Thyroid gland (tissue), 4 donors: Measurements from ENCODE around the gene SEH1L. TPM values are rescaled to one million over a fixed set of nuclear protein-coding genes. Genes with fewer than 3 reads are reported as not detected.

Experiments used
- DNase-seq, 2 donors: peaks; one replicate each; pipeline ENCODE4 v3.0.0-alpha.2; 2019
- H3K27ac ChIP-seq, 3 donors: fragments of 200-600 bp; sonication (generic); 1 replicate in 2 of 3; 2 replicates in 1 of 3; pipeline ENCODE4 v1.5.1; 2016 to 2019; ENCODE audit warnings: mild to moderate bottlenecking in 1 of 3, moderate library complexity in 1 of 3
- H3K27me3 ChIP-seq: fragments of 200-600 bp; sonication (generic); one replicate; pipeline ENCODE4 v1.5.1; 2019
- H3K36me3 ChIP-seq, 2 donors: fragments of 200-600 bp; sonication (generic); one replicate each; pipeline ENCODE4 v1.5.1; 2016 to 2019
- H3K4me1 ChIP-seq, 2 donors: fragments of 200-600 bp; sonication (generic); one replicate each; pipeline ENCODE4 v1.5.1; 2017 to 2019
- H3K4me3 ChIP-seq, 3 donors: fragments of 200-600 bp; sonication (generic); replicated peaks in 1 of 3; 1 replicate in 2 of 3; 2 replicates in 1 of 3; pipeline ENCODE4 v1.5.1; 2016; ENCODE audit warnings: mild to moderate bottlenecking in 1 of 3
- H3K9me3 ChIP-seq: fragments of 200-600 bp; sonication (generic); one replicate; pipeline ENCODE4 v1.5.1; 2017
- CTCF ChIP-seq, 6 experiments: fragments of 200-600 bp in 3 of 6; fragments of 450-650 bp in 3 of 6; sonication (generic) in 3 of 6; IDR thresholded peaks; one replicate each; pipeline ENCODE4 v1.5.1; 2016 to 2019; ENCODE audit warnings: antibody characterized with exemption in 6 of 6, mild to moderate bottlenecking in 2 of 6, inconsistent platforms in 1 of 6, moderate library complexity in 1 of 6
- POLR2A ChIP-seq, 2 donors: fragments of 450-650 bp; IDR thresholded peaks; one replicate each; pipeline ENCODE4 v1.6.1; 2017; ENCODE audit warnings: antibody characterized with exemption in 2 of 2, mild to moderate bottlenecking in 2 of 2, moderate library complexity in 1 of 2
- WGBS, 2 donors: methylation state at CpG; one replicate each; pipeline ENCODE4 v1.1.5; 2017; 5-methylcytosine and 5-hydroxymethylcytosine counted together
- intact Hi-C: fragments of 100-400 bp; cut with DNase I; formaldehyde crosslinking; loops from one replicate; pipeline ENCODE4 v1.15.1; 2023
- total RNA-seq, 4 donors: library from RNA; depleted of rRNA; stranded (reverse); fragments of >200 nt; gene quantifications; one replicate each; pipeline ENCODE4 v1.2.3, GENCODE V29; 2016

SEH1L gene
- total RNA-seq, 4 donors from 2014 or later, result 26.8 to 48.6 (median 34.9) TPM

DNA sequence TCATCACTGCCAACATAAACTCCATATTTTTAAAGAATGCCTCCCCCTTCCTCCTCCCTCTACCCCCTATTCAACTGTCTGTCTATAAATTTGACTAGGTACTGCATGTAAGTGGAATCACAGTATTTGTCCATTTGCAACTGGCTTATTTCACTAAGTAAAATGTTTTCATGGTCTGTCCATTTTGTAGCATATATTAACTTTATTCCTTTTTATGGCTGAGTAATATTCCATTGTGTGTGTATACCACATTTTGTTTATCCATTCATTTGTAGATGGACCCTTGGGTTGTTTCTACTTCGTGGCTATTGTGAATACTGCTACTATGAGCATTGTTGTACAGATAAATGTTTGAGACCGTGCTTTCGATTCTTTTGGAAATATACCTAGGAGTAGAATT, 10.7 kb downstream of the SEH1L start:
- no peak for DNase-seq
- H3K4me3 ChIP-seq, result no peak overlapping the region
- H3K4me1 ChIP-seq, result no peaks in the 10 kb centered on the region
- intact Hi-C loops, result no loop called here
- peaks cover 11 to 18% of the 10 kb centered on the region in 2 donors for H3K36me3 ChIP-seq
- H3K27me3 ChIP-seq, result no peaks in the 10 kb centered on the region
- 96% methylated on average over 3 of the region's 3 CpGs for WGBS, 2 donors
- no peaks in the 10 kb centered on the region for H3K9me3 ChIP-seq
- no peak overlapping the region for H3K27ac ChIP-seq
- TF ChIP-seq POLR2A (IDR thresholded peaks at IDR 0.05) (no peak), CTCF (IDR thresholded peaks at IDR 0.05) (no peak)

GRCh38 chr18:12960395-12960794, 12.6 kb downstream of the SEH1L start:
- Histone ChIP-seq H3K4me3 (no peak overlapping the region), H3K27ac (no peak overlapping the region), H3K9me3 (no peaks in the 10 kb centered on the region), H3K4me1 (no peaks in the 10 kb centered on the region), H3K36me3 (peaks cover 14 to 21% of the 10 kb centered on the region in 2 donors), H3K27me3 (no peaks in the 10 kb centered on the region)
- no peak for TF ChIP-seq POLR2A (IDR thresholded peaks at IDR 0.05)
- no peak for TF ChIP-seq CTCF (IDR thresholded peaks at IDR 0.05)
- no peak for DNase-seq
- WGBS, 2 donors, result 79 to 84% methylated on average over 2 of the region's 2 CpGs
- intact Hi-C loops, result no loop called here

- Histone ChIP-seq H3K36me3 (peaks cover 13 to 17% of the 10 kb centered on the region in 2 donors), H3K27me3 (no peaks in the 10 kb centered on the region), H3K4me1 (no peaks in the 10 kb centered on the region), H3K4me3 (no peak overlapping the region), H3K27ac (no peak overlapping the region), H3K9me3 (no peaks in the 10 kb centered on the region)
- 31 to 37% methylated on average over 6 of the region's 6 CpGs for WGBS, 2 donors
- intact Hi-C loops, result no loop called here
- DNase-seq, result peak; percentile 28 to 37
- TF ChIP-seq POLR2A (IDR thresholded peaks at IDR 0.05) (no peak), CTCF (IDR thresholded peaks at IDR 0.05) (no peak)
Measured at GRCh38 chr18:12960853-12961397, 13.1 kb downstream of the SEH1L start.

DNA sequence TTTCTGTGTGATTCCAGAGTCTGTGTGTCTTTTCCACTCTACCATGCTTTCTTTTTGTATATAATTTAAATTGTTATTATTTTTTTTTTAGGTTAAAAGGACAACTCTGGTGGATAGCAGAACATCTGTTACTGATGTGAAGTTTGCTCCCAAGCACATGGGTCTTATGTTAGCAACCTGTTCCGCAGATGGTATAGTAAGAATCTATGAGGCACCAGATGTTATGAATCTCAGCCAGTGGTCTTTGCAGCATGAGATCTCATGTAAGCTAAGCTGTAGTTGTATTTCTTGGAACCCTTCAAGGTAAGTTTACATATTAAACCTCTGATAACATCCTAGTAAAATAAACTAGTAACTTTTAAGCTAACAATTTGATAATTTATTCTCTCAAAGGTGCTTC, 15.3 kb downstream of the SEH1L start:
- intact Hi-C loops, result no loop called here
- Histone ChIP-seq H3K36me3 (peaks cover 11 to 12% of the 10 kb centered on the region in 2 donors), H3K4me1 (no peaks in the 10 kb centered on the region), H3K4me3 (no peak overlapping the region), H3K9me3 (no peaks in the 10 kb centered on the region), H3K27me3 (no peaks in the 10 kb centered on the region), H3K27ac (no peak overlapping the region)
- 100% methylated on average over 1 of the region's 1 CpG for WGBS, 2 donors
- DNase-seq, result no peak
- TF ChIP-seq CTCF (IDR thresholded peaks at IDR 0.05) (no peak), POLR2A (IDR thresholded peaks at IDR 0.05) (no peak)

- H3K27me3 ChIP-seq, result no peaks in the 10 kb centered on the region
- no peaks in the 10 kb centered on the region for H3K4me1 ChIP-seq
- no peak overlapping the region for H3K27ac ChIP-seq
- intact Hi-C loops, result no loop called here
- TF ChIP-seq CTCF (IDR thresholded peaks at IDR 0.05) (no peak), POLR2A (IDR thresholded peaks at IDR 0.05) (no peak)
- no peak for DNase-seq
- WGBS, 2 donors, result 76 to 83% methylated on average over 4 of the region's 4 CpGs
- no peak overlapping the region for H3K4me3 ChIP-seq
- peaks cover 10 to 24% of the 10 kb centered on the region in 2 donors for H3K36me3 ChIP-seq
- H3K9me3 ChIP-seq, result no peaks in the 10 kb centered on the region
Measured at GRCh38 chr18:12968115-12968514, 20.3 kb downstream of the SEH1L start.
